ENCODE data around the gene DAPP1. TPM values are rescaled to one million over a fixed set of nuclear protein-coding genes. Genes with fewer than 3 reads are reported as not detected.
"Not testable (repeated sequence)": the region's sequence is repeated elsewhere in the genome, so short reads cannot be mapped to it uniquely, and the experiment has no call there.

DAPP1 gene
- total and polyA plus RNA-seq, 2 experiments from 2014 or later, result 0.09 TPM; not detected in 1

GRCh38 chr4:99824070-99824599, 7.5 kb downstream of the DAPP1 start:
- Histone ChIP-seq H3K4me3 (no peak overlapping the region), H3K27me3 (no peaks in the 10 kb centered on the region), H3K9me3 (ENCODE audit: low read depth) (no peaks in the 10 kb centered on the region), H3K27ac (no peak overlapping the region), H3K36me3 (no peaks in the 10 kb centered on the region), H3K4me1 (ENCODE audit: low read depth) (no peaks in the 10 kb centered on the region)
- no peak for DNase-seq (ENCODE audit: low read depth in 1 of 2, low spot score in 1 of 2)
- no peak for TF ChIP-seq CTCF (IDR thresholded peaks at IDR 0.05; ENCODE audit: low read depth, low read length)

- DNase-seq (ENCODE audit: low read depth in 1 of 2, low spot score in 1 of 2), result no peak
- no peaks in the 10 kb centered on the region for H3K9me3 ChIP-seq (ENCODE audit: low read depth)
- no peak for TF ChIP-seq CTCF (IDR thresholded peaks at IDR 0.05; ENCODE audit: low read depth, low read length)
- no peaks in the 10 kb centered on the region for H3K36me3 ChIP-seq
- H3K4me3 ChIP-seq, result no peak overlapping the region
- H3K27ac ChIP-seq, result no peak overlapping the region
- H3K4me1 ChIP-seq (ENCODE audit: low read depth), result no peaks in the 10 kb centered on the region
- no peaks in the 10 kb centered on the region for H3K27me3 ChIP-seq
These were observed 8.6 kb downstream of the DAPP1 start for GRCh38 chr4:99825272-99825671.

- H3K4me3 ChIP-seq, result no peak overlapping the region
- TF ChIP-seq CTCF (IDR thresholded peaks at IDR 0.05; ENCODE audit: low read depth, low read length), result no peak
- no peaks in the 10 kb centered on the region for H3K36me3 ChIP-seq
- DNase-seq (ENCODE audit: low read depth in 1 of 2, low spot score in 1 of 2), result no peak
- no peaks in the 10 kb centered on the region for H3K9me3 ChIP-seq (ENCODE audit: low read depth)
- H3K4me1 ChIP-seq (ENCODE audit: low read depth), result no peaks in the 10 kb centered on the region
- no peak overlapping the region for H3K27ac ChIP-seq
- no peaks in the 10 kb centered on the region for H3K27me3 ChIP-seq
These were observed 9.4 kb downstream of the DAPP1 start for GRCh38 chr4:99826016-99826415.

GRCh38 chr4:99827454-99827853, 10.8 kb downstream of the DAPP1 start:
- H3K27ac ChIP-seq, result no peak overlapping the region
- H3K36me3 ChIP-seq, result no peaks in the 10 kb centered on the region
- no peaks in the 10 kb centered on the region for H3K27me3 ChIP-seq
- peak in 1 of 2 donors; percentile 19 for DNase-seq (ENCODE audit: low read depth in 1 of 2, low spot score in 1 of 2)
- no peak for TF ChIP-seq CTCF (IDR thresholded peaks at IDR 0.05; ENCODE audit: low read depth, low read length)
- H3K4me1 ChIP-seq (ENCODE audit: low read depth), result no peaks in the 10 kb centered on the region
- H3K9me3 ChIP-seq (ENCODE audit: low read depth), result no peaks in the 10 kb centered on the region
- no peak overlapping the region for H3K4me3 ChIP-seq

- H3K27me3 ChIP-seq, result no peaks in the 10 kb centered on the region
- H3K4me1 ChIP-seq (ENCODE audit: low read depth), result no peaks in the 10 kb centered on the region
- H3K27ac ChIP-seq, result no peak overlapping the region
- no peak for DNase-seq (ENCODE audit: low read depth in 1 of 2, low spot score in 1 of 2)
- no peaks in the 10 kb centered on the region for H3K9me3 ChIP-seq (ENCODE audit: low read depth)
- H3K4me3 ChIP-seq, result no peak overlapping the region
- no peak for TF ChIP-seq CTCF (IDR thresholded peaks at IDR 0.05; ENCODE audit: low read depth, low read length)
- no peaks in the 10 kb centered on the region for H3K36me3 ChIP-seq
These were observed 11.2 kb downstream of the DAPP1 start for GRCh38 chr4:99827857-99828256.

GRCh38 chr4:99828477-99828876, 11.8 kb downstream of the DAPP1 start:
- TF ChIP-seq CTCF (IDR thresholded peaks at IDR 0.05; ENCODE audit: low read depth, low read length), result no peak
- no peak for DNase-seq (ENCODE audit: low read depth in 1 of 2, low spot score in 1 of 2)
- Histone ChIP-seq H3K4me1 (ENCODE audit: low read depth) (no peaks in the 10 kb centered on the region), H3K27me3 (no peaks in the 10 kb centered on the region), H3K36me3 (no peaks in the 10 kb centered on the region), H3K4me3 (no peak overlapping the region), H3K9me3 (ENCODE audit: low read depth) (no peaks in the 10 kb centered on the region), H3K27ac (no peak overlapping the region)

- H3K27ac ChIP-seq; H3K36me3 ChIP-seq; H3K9me3 ChIP-seq (ENCODE audit: low read depth); H3K27me3 ChIP-seq; H3K4me3 ChIP-seq; DNase-seq (ENCODE audit: low read depth in 1 of 2, low spot score in 1 of 2); H3K4me1 ChIP-seq (ENCODE audit: low read depth): not testable (repeated sequence)
These were observed 13.4 kb downstream of the DAPP1 start for GRCh38 chr4:99830051-99830450.
